ENCODE data around the gene SH2D5.

- TF ChIP-seq CTCF (IDR thresholded peaks at IDR 0.05) (no peak), POLR2A (IDR thresholded peaks at IDR 0.05) (no peak), EP300 (IDR thresholded peaks at IDR 0.05) (no peak)
Observed at GRCh38 chr1:20670936-20671335, 61.6 kb downstream of the SH2D5 start.

Data from ovary (tissue), 3 donors.